ENCODE results near the gene ZNF443.
"Not testable (repeated sequence)": the region's sequence is repeated elsewhere in the genome, so short reads cannot be mapped to it uniquely, and the experiment has no call there.

The ZNF443 gene

DNA sequence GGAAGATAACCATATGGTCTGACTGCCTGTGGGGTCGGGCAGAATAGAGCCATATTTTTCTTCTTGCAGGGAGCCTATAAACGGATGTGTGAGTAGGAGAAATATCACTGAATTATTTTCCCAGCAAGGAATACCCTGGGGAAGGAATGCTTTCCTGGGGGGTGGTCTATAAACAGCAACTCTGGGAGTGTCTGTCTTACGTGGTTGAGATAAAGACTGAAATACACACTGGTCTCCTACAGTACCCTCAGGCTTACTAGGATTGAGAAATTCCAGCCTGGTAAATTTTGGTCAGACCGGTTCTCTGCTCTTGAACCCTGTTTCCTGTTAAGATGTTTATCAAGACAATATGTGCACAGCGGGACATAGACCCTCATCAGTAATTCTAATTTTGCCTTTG is 23.5 kb downstream of the ZNF443 start:
- not testable (repeated sequence) for H3K9ac ChIP-seq (ENCODE audit: low read length); H3K18ac ChIP-seq (ENCODE audit: low read length); H2BK120ac ChIP-seq (ENCODE audit: insufficient read depth, low read length, poor library complexity); H2AFZ ChIP-seq (ENCODE audit: insufficient read depth, low read length, poor library complexity); H3K27me3 ChIP-seq (ENCODE audit: insufficient read depth, low read length); H3K4me1 ChIP-seq (ENCODE audit: control insufficient read depth in 1 of 2, insufficient read depth in 2 of 2, low read length in 2 of 2); H3K36me3 ChIP-seq (ENCODE audit: control insufficient read depth in 1 of 2, insufficient read depth in 2 of 2, low read length in 2 of 2); H3K23ac ChIP-seq (ENCODE audit: low read length); H3K4me2 ChIP-seq (ENCODE audit: low read length); H4K91ac ChIP-seq (ENCODE audit: low read depth, low read length); H2BK5ac ChIP-seq (ENCODE audit: low read depth, low read length, poor library complexity); H2AK5ac ChIP-seq (ENCODE audit: low read length); H4K8ac ChIP-seq (ENCODE audit: low read depth, low read length); H3K79me2 ChIP-seq (ENCODE audit: control insufficient read depth, insufficient read depth, low read length, poor library complexity); H3K27ac ChIP-seq (ENCODE audit: low read depth, low read length); H4K12ac ChIP-seq (ENCODE audit: low read depth, low read length); H3K79me1 ChIP-seq (ENCODE audit: low read length); H3K4ac ChIP-seq (ENCODE audit: low read depth, low read length); H3K14ac ChIP-seq (ENCODE audit: low read length); H2BK12ac ChIP-seq (ENCODE audit: low read length); H3K4me3 ChIP-seq (ENCODE audit: low read depth, low read length)
- WGBS (ENCODE audit: extremely low coverage, insufficient coverage, insufficient read length), result no CpG with 5 or more reads among the region's 5 CpGs
- peak; percentile 3 to 31 for DNase-seq
- H3K9me3 ChIP-seq (ENCODE audit: insufficient read depth, low read depth, low read length), result peaks cover 14% of the 10 kb centered on the region

DNA sequence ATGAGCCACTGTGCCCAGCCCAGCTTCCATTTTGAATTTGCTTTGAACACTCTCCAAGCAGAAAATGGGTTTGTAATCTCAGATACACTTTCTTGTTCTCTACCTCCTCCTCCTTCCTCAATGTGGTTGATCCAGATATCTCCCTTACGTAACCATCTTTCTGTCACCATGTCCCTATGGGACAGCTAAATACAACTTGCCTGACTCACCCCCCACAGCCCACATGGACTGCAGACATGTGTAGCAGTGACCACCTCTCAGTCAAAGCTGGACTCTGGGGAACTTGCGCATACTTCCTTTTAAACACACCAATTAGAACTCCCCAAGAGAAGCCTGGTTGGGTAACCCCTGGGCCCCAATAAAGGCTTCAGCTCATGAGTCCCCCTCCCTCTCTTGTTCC is 28.9 kb downstream of the ZNF443 start:
- Histone ChIP-seq H3K27me3 (ENCODE audit: insufficient read depth, low read length) (no peaks in the 10 kb centered on the region), H3K4me3 (ENCODE audit: low read depth, low read length) (no peak overlapping the region), H2BK5ac (ENCODE audit: low read depth, low read length, poor library complexity) (no peak overlapping the region), H4K8ac (ENCODE audit: low read depth, low read length) (no peak overlapping the region), H3K79me2 (ENCODE audit: control insufficient read depth, insufficient read depth, low read length, poor library complexity) (no peaks in the 10 kb centered on the region), H3K4me2 (ENCODE audit: low read length) (no peak overlapping the region), H3K79me1 (ENCODE audit: low read length) (no peaks in the 10 kb centered on the region), H2AFZ (ENCODE audit: insufficient read depth, low read length, poor library complexity) (no peak overlapping the region), H2BK120ac (ENCODE audit: insufficient read depth, low read length, poor library complexity) (no peak overlapping the region), H3K23ac (ENCODE audit: low read length) (no peak overlapping the region), H3K36me3 (ENCODE audit: control insufficient read depth in 1 of 2, insufficient read depth in 2 of 2, low read length in 2 of 2) (peaks cover 3% of the 10 kb centered on the region in 2 experiments), H3K4me1 (ENCODE audit: control insufficient read depth in 1 of 2, insufficient read depth in 2 of 2, low read length in 2 of 2) (no peaks in the 10 kb centered on the region), H2BK12ac (ENCODE audit: low read length) (no peak overlapping the region), H4K91ac (ENCODE audit: low read depth, low read length) (no peak overlapping the region), H3K9me3 (ENCODE audit: insufficient read depth, low read depth, low read length) (peaks cover 10% of the 10 kb centered on the region), H3K9ac (ENCODE audit: low read length) (no peak overlapping the region), H4K12ac (ENCODE audit: low read depth, low read length) (no peak overlapping the region), H2AK5ac (ENCODE audit: low read length) (no peak overlapping the region), H3K14ac (ENCODE audit: low read length) (no peak overlapping the region), H3K18ac (ENCODE audit: low read length) (no peak overlapping the region), H3K4ac (ENCODE audit: low read depth, low read length) (no peak overlapping the region), H3K27ac (ENCODE audit: low read depth, low read length) (no peak overlapping the region)
- no peak for DNase-seq
- no CpG with 5 or more reads among the region's 2 CpGs for WGBS (ENCODE audit: extremely low coverage, insufficient coverage, insufficient read length)

DNA sequence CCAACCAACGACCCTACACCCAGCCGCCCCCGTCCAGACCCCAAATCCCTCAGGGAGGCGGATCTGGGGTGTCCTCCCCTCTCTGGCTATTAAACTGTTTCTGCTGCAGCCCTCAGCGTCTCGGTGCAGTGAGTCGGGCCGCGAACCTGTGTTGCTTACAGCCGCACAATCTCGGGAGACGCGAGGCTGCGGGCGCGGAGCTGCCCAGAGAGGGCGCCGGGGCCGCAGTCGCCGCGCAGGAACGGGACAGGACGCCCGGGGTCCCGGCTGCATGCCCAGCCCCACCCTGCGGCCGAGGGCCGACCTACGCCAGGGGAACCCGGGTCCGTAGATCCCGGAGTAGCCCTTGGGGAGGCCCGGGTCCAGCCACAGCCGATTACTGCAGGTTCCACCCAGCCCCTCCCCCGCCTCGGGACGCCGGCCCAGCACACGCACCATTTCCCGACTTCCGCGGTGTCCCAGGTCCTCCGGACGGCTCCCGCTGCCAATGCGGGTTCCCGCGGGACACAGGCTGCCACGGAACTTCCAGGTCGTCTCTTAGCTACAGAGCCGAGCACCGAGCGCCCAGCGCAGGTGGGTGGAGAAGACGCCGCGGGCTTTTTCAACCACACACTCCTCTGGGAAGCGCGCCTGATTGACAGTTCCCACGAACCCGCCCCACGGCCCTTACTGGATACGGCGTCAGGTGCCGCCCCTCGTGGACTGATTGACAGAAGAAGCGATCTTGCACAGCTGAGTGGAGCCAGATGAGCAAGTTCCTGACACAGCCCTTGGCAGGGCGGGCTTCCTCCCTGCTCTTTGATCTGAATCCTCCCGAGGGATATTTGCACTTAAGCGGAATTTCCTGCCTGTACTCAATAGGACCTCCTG is 40.0 kb downstream of the ZNF443 start, which contains the start of gene ZNF799:
Gene ZNF799, minus strand, starts transcription at position 639 of the 870 bp plus-strand sequence. Its CDS starts 201 bp downstream, at position 438.
- WGBS (ENCODE audit: extremely low coverage, insufficient coverage, insufficient read length), result no CpG with 5 or more reads among the region's 71 CpGs

DNA sequence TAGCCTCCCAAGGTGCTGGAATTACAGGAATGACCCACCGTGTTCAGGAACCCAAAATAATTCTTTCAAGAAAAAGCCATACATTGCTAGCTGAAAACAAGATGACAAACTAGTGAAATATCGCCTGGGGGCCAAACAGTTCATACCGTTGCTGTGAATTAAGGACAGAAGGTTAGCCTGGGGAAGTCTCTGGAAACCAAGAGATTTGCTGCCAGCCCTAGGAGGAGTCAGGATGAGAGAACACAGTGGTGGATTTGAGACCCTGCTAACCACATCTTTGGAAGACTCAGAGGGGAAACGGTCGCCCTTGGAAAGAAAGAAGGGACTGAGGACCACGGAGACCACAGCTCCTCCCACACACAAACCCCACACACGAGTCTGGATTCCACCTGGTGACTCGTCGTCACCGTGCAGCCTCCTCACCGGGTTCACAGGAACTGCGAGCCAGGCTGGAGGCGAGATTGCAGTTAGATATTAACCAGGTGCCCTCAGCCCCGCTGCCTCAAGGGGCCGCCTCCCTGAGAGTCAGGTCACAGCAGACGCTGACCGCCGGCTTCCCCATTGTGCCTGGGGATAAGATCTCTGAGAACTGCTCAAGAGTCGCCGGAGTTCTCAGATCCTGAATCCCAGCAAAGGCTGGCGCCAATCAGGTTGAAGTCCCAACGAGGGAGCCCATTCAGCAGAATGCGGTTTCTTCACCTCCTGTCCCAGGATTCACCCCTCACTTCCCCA is 40.8 kb downstream of the ZNF443 start:
- H3K27me3 ChIP-seq (ENCODE audit: insufficient read depth, low read length), result not testable (repeated sequence)

More for the DNA sequence above, 40.0 kb downstream of the ZNF443 start, which contains the start of gene ZNF799:
- peak; percentile 99 for DNase-seq
- Histone ChIP-seq H3K79me2 (ENCODE audit: control insufficient read depth, insufficient read depth, low read length, poor library complexity) (peaks cover 6% of the 10 kb centered on the region), H3K4ac (ENCODE audit: low read depth, low read length) (peak within 1 kb of the TSS; percentile 83), H3K4me1 (ENCODE audit: control insufficient read depth in 1 of 2, insufficient read depth in 2 of 2, low read length in 2 of 2) (peaks cover 4 to 5% of the 10 kb centered on the region in 2 experiments), H3K4me3 (ENCODE audit: low read depth, low read length) (peak within 1 kb of the TSS; percentile 87), H4K12ac (ENCODE audit: low read depth, low read length) (peak within 1 kb of the TSS; percentile 77), H2AK5ac (ENCODE audit: low read length) (peak within 1 kb of the TSS; percentile 74), H2BK5ac (ENCODE audit: low read depth, low read length, poor library complexity) (peak within 1 kb of the TSS; percentile 85), H4K8ac (ENCODE audit: low read depth, low read length) (peak within 1 kb of the TSS; percentile 83), H3K4me2 (ENCODE audit: low read length) (peak within 1 kb of the TSS; percentile 97), H3K9me3 (ENCODE audit: insufficient read depth, low read depth, low read length) (no peaks in the 10 kb centered on the region), H3K9ac (ENCODE audit: low read length) (peak within 1 kb of the TSS; percentile 24), H3K14ac (ENCODE audit: low read length) (peak within 1 kb of the TSS; percentile 92), H3K79me1 (ENCODE audit: low read length) (peaks cover 7% of the 10 kb centered on the region), H4K91ac (ENCODE audit: low read depth, low read length) (peak within 1 kb of the TSS; percentile 68), H2AFZ (ENCODE audit: insufficient read depth, low read length, poor library complexity) (peak within 1 kb of the TSS; percentile 51), H3K36me3 (ENCODE audit: control insufficient read depth in 1 of 2, insufficient read depth in 2 of 2, low read length in 2 of 2) (no peaks in the 10 kb centered on the region), H3K27ac (ENCODE audit: low read depth, low read length) (peak within 1 kb of the TSS; percentile 93), H2BK12ac (ENCODE audit: low read length) (peak within 1 kb of the TSS; percentile 92), H3K23ac (ENCODE audit: low read length) (no peak within 1 kb of the TSS), H3K18ac (ENCODE audit: low read length) (peak within 1 kb of the TSS; percentile 95), H2BK120ac (ENCODE audit: insufficient read depth, low read length, poor library complexity) (peak within 1 kb of the TSS; percentile 55), H3K27me3 (ENCODE audit: insufficient read depth, low read length) (no peaks in the 10 kb centered on the region)

More for the DNA sequence above, 40.8 kb downstream of the ZNF443 start:
- H3K36me3 ChIP-seq (ENCODE audit: control insufficient read depth in 1 of 2, insufficient read depth in 2 of 2, low read length in 2 of 2); H3K79me2 ChIP-seq (ENCODE audit: control insufficient read depth, insufficient read depth, low read length, poor library complexity); H3K23ac ChIP-seq (ENCODE audit: low read length); H3K4me1 ChIP-seq (ENCODE audit: control insufficient read depth in 1 of 2, insufficient read depth in 2 of 2, low read length in 2 of 2); H3K79me1 ChIP-seq (ENCODE audit: low read length); H3K9me3 ChIP-seq (ENCODE audit: insufficient read depth, low read depth, low read length): not testable (repeated sequence)
- Histone ChIP-seq H4K12ac (ENCODE audit: low read depth, low read length) (peak overlapping the region; percentile 77), H2AFZ (ENCODE audit: insufficient read depth, low read length, poor library complexity) (peak overlapping the region; percentile 51), H2BK12ac (ENCODE audit: low read length) (peak overlapping the region; percentile 92), H3K18ac (ENCODE audit: low read length) (peak overlapping the region; percentile 95), H2BK5ac (ENCODE audit: low read depth, low read length, poor library complexity) (peak overlapping the region; percentile 85), H3K4ac (ENCODE audit: low read depth, low read length) (peak overlapping the region; percentile 83), H4K8ac (ENCODE audit: low read depth, low read length) (peak overlapping the region; percentile 83), H3K14ac (ENCODE audit: low read length) (peak overlapping the region; percentile 92), H3K4me2 (ENCODE audit: low read length) (peak overlapping the region; percentile 97), H3K27ac (ENCODE audit: low read depth, low read length) (peak overlapping the region; percentile 93), H4K91ac (ENCODE audit: low read depth, low read length) (peak overlapping the region; percentile 68), H2AK5ac (ENCODE audit: low read length) (peak overlapping the region; percentile 74), H3K9ac (ENCODE audit: low read length) (peak overlapping the region; percentile 24), H3K4me3 (ENCODE audit: low read depth, low read length) (peak overlapping the region; percentile 87), H2BK120ac (ENCODE audit: insufficient read depth, low read length, poor library complexity) (peak overlapping the region; percentile 55)
- peak; percentile 94 to 99 for DNase-seq
- WGBS (ENCODE audit: extremely low coverage, insufficient coverage, insufficient read length), result no CpG with 5 or more reads among the region's 23 CpGs
